Tibial nerve (tissue), 4 donors: ENCODE measurements around the gene MON1B.

Source experiments
- EP300 ChIP-seq, 2 donors: sonication (generic); formaldehyde crosslinking; IDR thresholded peaks; one replicate each; pipeline ENCODE4 v1.6.1; 2017; ENCODE audit warnings: antibody characterized with exemption in 2 of 2, mild to moderate bottlenecking in 1 of 2
- POLR2A ChIP-seq, 2 donors: fragments of 450-650 bp; IDR thresholded peaks; one replicate each; pipeline ENCODE4 v1.6.1; 2017; ENCODE audit warnings: antibody characterized with exemption in 2 of 2, mild to moderate bottlenecking in 2 of 2, moderate library complexity in 2 of 2
- TF ChIP-seq, protein P1 (sequence below), 5 experiments: fragments of 200-600 bp in 3 of 5; fragments of 450-650 bp in 2 of 5; sonication (generic) in 3 of 5; IDR thresholded peaks; one replicate each; pipeline ENCODE4 v1.5.1; 2016 to 2019; ENCODE audit warnings: antibody characterized with exemption in 5 of 5, mild to moderate bottlenecking in 3 of 5, moderate library complexity in 2 of 5

- TF ChIP-seq, protein P1, sequence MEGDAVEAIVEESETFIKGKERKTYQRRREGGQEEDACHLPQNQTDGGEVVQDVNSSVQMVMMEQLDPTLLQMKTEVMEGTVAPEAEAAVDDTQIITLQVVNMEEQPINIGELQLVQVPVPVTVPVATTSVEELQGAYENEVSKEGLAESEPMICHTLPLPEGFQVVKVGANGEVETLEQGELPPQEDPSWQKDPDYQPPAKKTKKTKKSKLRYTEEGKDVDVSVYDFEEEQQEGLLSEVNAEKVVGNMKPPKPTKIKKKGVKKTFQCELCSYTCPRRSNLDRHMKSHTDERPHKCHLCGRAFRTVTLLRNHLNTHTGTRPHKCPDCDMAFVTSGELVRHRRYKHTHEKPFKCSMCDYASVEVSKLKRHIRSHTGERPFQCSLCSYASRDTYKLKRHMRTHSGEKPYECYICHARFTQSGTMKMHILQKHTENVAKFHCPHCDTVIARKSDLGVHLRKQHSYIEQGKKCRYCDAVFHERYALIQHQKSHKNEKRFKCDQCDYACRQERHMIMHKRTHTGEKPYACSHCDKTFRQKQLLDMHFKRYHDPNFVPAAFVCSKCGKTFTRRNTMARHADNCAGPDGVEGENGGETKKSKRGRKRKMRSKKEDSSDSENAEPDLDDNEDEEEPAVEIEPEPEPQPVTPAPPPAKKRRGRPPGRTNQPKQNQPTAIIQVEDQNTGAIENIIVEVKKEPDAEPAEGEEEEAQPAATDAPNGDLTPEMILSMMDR (IDR thresholded peaks at IDR 0.05): no peak
- TF ChIP-seq POLR2A (IDR thresholded peaks at IDR 0.05): no peak
- no peak for TF ChIP-seq EP300 (IDR thresholded peaks at IDR 0.05)
Observed at GRCh38 chr16:77250400-77250799, 59.4 kb downstream of the MON1B start.
